GDM1 (cell line): ENCODE data around the gene SYPL2.

ENCODE experiments used
- DNase-seq: peaks from one replicate; lab custom pipeline; 2025; lab: John Stamatoyannopoulos, UW

SYPL2 gene

GRCh38 chr1:109492779-109493178, 26.4 kb downstream of the SYPL2 start:
- no peak for DNase-seq

GRCh38 chr1:109493227-109493626, 26.9 kb downstream of the SYPL2 start:
- no peak for DNase-seq

DNA sequence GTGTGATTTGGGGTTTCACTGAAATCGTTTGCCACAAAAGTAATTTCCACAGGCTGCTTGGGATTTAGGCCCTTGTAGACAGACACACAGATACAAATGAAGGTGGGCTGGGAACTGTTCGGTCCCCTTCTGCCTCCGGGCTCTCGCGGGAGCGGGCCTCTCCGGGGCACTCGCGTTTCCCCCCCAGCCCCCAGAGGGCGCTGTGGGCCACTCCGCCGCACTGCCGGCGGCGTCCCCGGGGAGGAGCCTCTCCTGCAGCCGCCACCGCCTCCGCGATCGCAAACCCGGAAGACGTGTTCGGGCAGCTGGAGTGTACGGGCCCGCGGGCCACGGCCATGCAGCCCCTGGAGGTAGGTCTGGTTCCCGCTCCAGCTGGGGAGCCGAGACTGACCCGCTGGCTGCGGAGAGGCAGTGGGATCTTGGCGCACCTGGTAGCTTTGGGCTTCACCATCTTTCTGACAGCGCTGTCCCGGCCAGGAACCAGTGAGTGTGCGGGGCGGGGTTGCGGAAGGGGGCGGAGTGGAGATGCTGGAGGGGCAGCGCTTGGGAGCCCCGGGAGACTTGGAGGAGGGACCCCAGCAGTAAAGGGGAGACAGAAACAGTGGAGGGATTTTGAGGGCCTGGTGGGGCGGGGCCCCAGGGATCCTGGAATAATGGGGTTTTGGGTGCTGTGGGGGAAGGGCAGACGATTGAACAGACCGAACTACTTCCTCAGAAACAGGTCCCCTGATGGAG, 27.6 kb downstream of the SYPL2 start, which contains the start of gene CYB561D1:
Gene CYB561D1 (plus strand): TSS at position 290 of the 735 bp plus-strand sequence. CDS start 46 bp downstream, at position 336.
- DNase-seq = peak; percentile 78

GRCh38 chr1:109495738-109496137, 29.4 kb downstream of the SYPL2 start:
- DNase-seq = no peak

DNA sequence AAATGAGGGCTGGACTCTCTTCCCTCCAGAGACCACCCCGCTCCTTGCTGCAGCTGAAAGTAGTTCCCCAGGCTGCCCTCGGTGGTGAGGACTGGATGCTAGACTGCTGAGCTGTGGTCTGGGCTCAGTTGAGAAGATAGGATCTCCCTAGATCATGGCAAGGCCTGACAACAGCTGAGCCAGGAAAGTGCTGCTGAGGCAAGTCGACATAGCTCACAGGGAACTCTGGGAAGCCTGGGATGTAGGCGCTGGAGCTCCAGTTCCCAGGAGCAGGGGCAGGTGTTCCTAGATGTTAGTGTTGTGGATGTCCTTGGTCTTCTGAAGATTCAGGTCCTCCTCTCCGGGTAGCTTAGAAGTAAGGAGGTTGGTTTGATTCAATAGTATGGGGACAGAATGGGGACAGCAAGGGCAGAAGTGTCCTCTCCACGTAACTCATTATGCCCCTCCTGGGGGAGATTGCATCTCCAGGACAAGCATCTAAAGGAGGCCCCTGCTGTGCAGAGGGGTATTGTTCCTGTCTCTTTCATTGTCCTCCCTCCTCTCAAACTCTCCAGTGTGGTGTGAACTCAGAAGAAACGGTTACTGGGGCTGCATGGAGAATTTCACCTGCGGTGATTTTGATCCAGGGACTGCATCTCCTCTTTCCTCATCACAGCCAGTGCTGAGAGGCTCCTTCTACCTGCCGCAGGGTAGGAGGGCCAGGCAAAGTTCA, 31.3 kb downstream of the SYPL2 start:
- no peak for DNase-seq

- no peak for DNase-seq
Measured at GRCh38 chr1:109498161-109498801, 31.9 kb downstream of the SYPL2 start.

DNA sequence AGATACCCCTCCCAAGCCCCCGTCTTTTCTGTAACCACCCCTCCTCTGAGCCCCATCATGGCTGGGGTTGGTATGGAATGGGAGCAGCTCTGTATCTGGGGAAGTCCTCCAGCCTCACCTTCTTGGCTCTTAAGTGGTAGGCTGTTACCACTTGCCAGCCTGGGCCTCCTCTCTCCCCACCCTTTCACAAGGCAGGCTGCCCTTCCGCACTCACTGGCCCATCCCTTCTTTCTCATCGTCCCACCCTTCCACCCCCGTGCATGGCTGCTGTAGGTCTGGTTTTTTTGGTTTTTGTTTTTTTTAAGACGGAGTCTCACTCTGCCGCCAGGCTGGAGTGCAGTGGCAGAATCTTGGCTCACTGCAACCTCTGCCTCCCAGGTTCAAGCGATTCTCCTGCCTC, 32.7 kb downstream of the SYPL2 start:
- no peak for DNase-seq

- peak; percentile 41 for DNase-seq
Measured at GRCh38 chr1:109499661-109500536, 33.6 kb downstream of the SYPL2 start.

- no peak for DNase-seq
Measured at GRCh38 chr1:109500941-109501381, 34.6 kb downstream of the SYPL2 start.

DNA sequence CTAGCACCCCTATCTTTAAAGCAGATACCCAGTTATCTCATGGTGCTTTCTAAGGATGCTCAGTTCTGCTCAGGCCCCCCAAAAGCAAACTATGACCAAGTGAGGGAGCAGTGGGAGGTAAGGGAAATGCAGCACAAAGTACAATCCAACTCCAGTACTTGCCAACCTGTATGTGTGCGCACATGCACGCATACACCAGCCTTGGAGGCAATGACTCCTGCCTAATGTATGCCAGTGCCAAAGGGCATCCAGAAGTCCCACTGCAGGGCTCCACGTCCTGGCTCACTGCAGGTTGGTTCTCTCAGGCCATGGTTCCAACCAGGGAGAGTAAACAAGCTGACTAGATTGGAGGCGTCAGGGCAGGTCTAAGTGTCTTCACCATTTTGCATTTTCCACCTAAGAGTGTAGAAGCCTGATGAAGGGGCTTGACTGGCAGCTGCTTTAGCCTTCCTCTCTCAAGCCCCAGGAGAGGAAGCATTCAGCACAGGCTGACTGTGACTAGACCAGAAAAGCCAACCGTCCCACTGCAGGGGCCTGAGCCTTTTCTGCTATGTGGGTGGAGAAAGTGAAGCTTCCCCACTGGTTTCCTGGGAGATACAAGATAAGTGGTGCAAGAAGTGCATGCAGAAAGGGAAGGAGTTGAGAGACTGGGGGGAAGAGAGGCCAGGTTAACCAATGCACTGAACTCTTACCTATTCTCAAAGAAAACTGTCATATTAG, 35.5 kb downstream of the SYPL2 start:
- peak; percentile 33 for DNase-seq

DNA sequence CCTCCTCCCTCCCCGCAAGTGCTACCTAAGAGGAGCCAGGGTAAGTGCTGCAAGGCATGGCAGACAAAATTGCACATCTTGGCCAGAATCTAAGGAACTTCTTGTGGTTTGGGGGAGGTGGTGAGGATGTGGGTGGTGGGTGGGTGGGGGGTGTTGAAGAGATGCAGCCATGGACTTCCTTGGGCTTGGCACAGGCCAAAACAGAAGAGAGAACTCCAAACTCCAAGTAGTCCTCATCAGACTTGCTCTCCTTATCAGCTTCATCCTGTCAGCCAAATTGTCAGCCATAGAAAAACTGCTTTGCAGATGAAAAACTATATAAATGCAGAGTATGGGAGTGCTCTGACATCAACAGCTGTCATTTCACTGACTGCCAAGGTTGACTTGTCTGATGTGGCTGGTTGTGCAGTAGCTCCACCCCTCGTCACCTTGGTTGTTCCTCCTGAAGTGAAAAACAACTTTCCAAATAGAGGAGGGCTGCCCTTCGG, 36.1 kb downstream of the SYPL2 start:
- DNase-seq = no peak

- no peak for DNase-seq
Measured at GRCh38 chr1:109503935-109504334, 37.6 kb downstream of the SYPL2 start.

DNA sequence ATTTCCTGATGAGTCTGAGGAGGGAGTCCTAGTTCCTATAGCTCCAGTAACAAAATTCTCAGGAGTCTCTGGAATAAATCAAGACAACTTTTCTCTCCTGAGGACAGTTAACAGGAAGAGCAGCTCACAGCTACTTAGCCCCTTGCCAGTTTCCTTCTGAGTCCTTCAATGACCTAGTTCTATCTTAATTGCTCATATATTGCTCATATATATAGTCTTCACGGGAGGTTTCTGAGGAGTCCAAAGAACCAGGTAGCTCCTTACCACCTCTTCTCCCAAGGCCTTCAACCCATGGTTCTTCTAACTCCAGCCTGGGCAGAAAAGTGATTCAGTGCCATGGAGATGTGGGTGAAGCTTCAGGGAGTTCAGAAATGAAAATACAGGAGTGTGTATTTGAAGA, 38.6 kb downstream of the SYPL2 start:
- no peak for DNase-seq

GRCh38 chr1:109508001-109508872, 41.9 kb downstream of the SYPL2 start:
- no peak for DNase-seq

DNA sequence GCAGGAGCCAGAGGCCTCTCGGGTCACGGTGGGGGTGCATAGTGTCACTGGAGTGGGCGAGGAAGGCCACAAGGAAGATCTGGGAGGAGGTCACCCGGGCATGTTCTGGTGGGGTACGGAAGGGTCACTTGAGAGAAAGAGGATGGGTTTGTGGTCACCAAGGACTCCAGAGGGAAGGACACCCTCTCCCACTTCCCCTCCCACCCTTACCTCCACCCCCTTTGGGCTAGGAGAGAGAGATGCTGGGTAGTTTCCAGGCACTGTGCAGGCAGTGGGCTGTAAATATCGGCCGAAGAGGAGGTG, 42.5 kb downstream of the SYPL2 start:
- no peak for DNase-seq

GRCh38 chr1:109509176-109510134, 43.1 kb downstream of the SYPL2 start, which contains the start of gene AMIGO1:
AMIGO1 (minus strand) TSS chr1:109509727; CDS start chr1:109508912, 815 bp downstream.
- DNase-seq = no peak

- no peak for DNase-seq
Measured at GRCh38 chr1:109513110-109513710, 46.9 kb downstream of the SYPL2 start.

DNA sequence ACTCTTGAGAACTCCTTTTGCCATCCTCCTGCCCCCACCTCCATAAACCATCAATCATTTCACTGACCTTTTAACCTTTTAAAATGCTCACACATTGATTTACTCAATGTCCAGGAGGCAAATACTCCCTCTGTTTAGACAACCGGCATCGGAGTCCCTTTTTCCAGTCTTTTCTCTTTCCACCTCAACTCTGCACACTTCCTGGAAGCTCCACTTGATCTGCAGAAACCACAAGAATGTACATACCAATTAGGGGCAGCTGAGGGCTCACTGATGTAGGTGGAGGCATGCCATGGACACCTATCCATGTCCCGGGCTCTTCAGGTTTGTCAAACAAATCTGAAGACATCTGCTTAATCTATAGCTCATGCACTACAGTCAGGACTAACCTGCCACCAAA, 48.5 kb downstream of the SYPL2 start:
- DNase-seq = no peak

DNA sequence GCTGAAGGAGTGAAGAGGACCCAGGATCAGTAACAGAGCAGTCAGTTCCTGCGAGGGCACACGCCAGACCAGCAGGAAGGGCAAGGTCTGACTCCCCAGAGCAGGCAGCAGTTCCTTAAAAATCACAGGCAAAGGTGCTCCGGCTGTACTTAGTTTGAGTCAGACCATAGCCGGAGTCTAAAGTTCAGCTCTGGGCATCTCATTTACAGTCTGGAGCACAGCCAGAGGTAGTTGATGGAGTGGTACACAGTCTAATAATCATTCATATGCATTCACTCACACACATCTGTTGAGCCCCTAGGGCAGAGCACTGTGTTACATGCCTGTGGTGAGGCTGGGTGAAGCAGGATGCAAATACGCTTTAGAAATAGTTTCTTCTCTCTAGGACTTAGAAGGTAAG, 50.5 kb downstream of the SYPL2 start:
- DNase-seq = no peak
